Astrocyte of the cerebellum (primary cell): ENCODE data around the gene TMEM51.
"Not testable (repeated sequence)": the region's sequence is repeated elsewhere in the genome, so short reads cannot be mapped to it uniquely, and the experiment has no call there.

Experiments used
- DNase-seq: peaks from one replicate; pipeline ENCODE4 v3.0.0-alpha.2; 2011; ENCODE audit warnings: low read depth
- H3K4me3 ChIP-seq: 2 replicates; pipeline ENCODE4 v1.5.1; 2011; ENCODE audit warnings: mild to moderate bottlenecking, low read depth, low read length, moderate library complexity
- CTCF ChIP-seq: IDR thresholded peaks from 2 replicates; pipeline ENCODE4 v1.5.1; 2012; ENCODE audit warnings: low read length, low read depth, moderate library complexity, mild to moderate bottlenecking; ENCODE audit errors: missing control alignments
- in situ Hi-C: cut with HindIII; loops from 2 replicates; pipeline ENCODE4 v1.10.0; 2017; ENCODE audit warnings: low sequenced_read_pairs

Gene TMEM51

GRCh38 chr1:15132965-15133364, 20.6 kb upstream of the TMEM51 start:
- no peak for TF ChIP-seq CTCF
- in situ Hi-C loops: loop anchor here (25.0 kb wide), 2 partner anchors 154 to 304 kb away; partner anchors contain the start of gene CTRC
- DNase-seq: no peak
- H3K4me3 ChIP-seq: no peak overlapping the region

- no peak for TF ChIP-seq CTCF
- no peak overlapping the region for H3K4me3 ChIP-seq
- in situ Hi-C loops: loop anchor here (25.0 kb wide), 2 partner anchors 153 to 303 kb away; partner anchors contain the start of gene CTRC
- no peak for DNase-seq
Measured at GRCh38 chr1:15134285-15134684, 19.3 kb upstream of the TMEM51 start.

GRCh38 chr1:15135604-15136003, 17.9 kb upstream of the TMEM51 start:
- H3K4me3 ChIP-seq: not testable (repeated sequence)

GRCh38 chr1:15137809-15138208, 15.7 kb upstream of the TMEM51 start:
- no peak for DNase-seq
- TF ChIP-seq CTCF: no peak
- H3K4me3 ChIP-seq: no peak overlapping the region
- in situ Hi-C loops: loop anchor here (5.0 to 25.0 kb wide), 3 partner anchors 39 to 299 kb away; partner anchors contain the start of gene CTRC

More at GRCh38 chr1:15135604-15136003, 17.9 kb upstream of the TMEM51 start:
- in situ Hi-C loops: loop anchor here (5.0 to 25.0 kb wide), 3 partner anchors 42 to 302 kb away; partner anchors contain the start of gene CTRC
- DNase-seq: not testable (repeated sequence)

- in situ Hi-C loops: loop anchor here (5.0 to 25.0 kb wide), 3 partner anchors 37 to 297 kb away; partner anchors contain the start of gene CTRC
- TF ChIP-seq CTCF: no peak
- no peak for DNase-seq
- no peak overlapping the region for H3K4me3 ChIP-seq
Measured at GRCh38 chr1:15139654-15140350, 13.7 kb upstream of the TMEM51 start.

GRCh38 chr1:15141935-15142539, 11.5 kb upstream of the TMEM51 start:
- TF ChIP-seq CTCF: peak; percentile 20
- H3K4me3 ChIP-seq: no peak overlapping the region
- peak; percentile 86 for DNase-seq
- in situ Hi-C loops: loop anchor here (25.0 kb wide), 2 partner anchors 145 to 295 kb away; partner anchors contain the start of gene CTRC

- H3K4me3 ChIP-seq: no peak overlapping the region
- no peak for TF ChIP-seq CTCF
- in situ Hi-C loops: loop anchor here (25.0 kb wide), 2 partner anchors 142 to 292 kb away; partner anchors contain the start of gene CTRC
- DNase-seq: no peak
Measured at GRCh38 chr1:15145327-15145726, 8.2 kb upstream of the TMEM51 start.
